Activated naive CD8-positive, alpha-beta T cell treated with anti-CD3 and anti-CD28 coated beads, Interleukin-2, amount 50 U/mL, for 24 hours (primary cell): Measurements from ENCODE around the gene DAPK2.

Experiments
- ATAC-seq: fragments of 150-1000 bp; cut with Tn5 transposase; one replicate; pipeline ENCODE4 v1.10.0; 2021
- DNase-seq: peaks from one replicate; pipeline ENCODE4 v3.0.0; 2021
- H3K27ac Mint-ChIP-seq: one replicate; pipeline ENCODE4 v1.8.0; 2021; ENCODE audit warnings: mild to moderate bottlenecking, mixed read lengths
- H3K27me3 Mint-ChIP-seq: one replicate; pipeline ENCODE4 v1.8.0; 2021; ENCODE audit warnings: mixed read lengths
- H3K36me3 Mint-ChIP-seq: one replicate; pipeline ENCODE4 v1.8.0; 2021; ENCODE audit warnings: low read depth, mixed read lengths
- H3K4me1 Mint-ChIP-seq: one replicate; pipeline ENCODE4 v1.8.0; 2021; ENCODE audit warnings: mixed read lengths
- H3K4me3 Mint-ChIP-seq: one replicate; pipeline ENCODE4 v1.8.0; 2021; ENCODE audit warnings: mild to moderate bottlenecking, moderate library complexity, mixed read lengths
- H3K9me3 Mint-ChIP-seq: one replicate; pipeline ENCODE4 v1.8.0; 2021; ENCODE audit warnings: mixed read lengths

Gene DAPK2

GRCh38 chr15:63895787-63896218 is 150.5 kb downstream of the DAPK2 start:
- ATAC-seq: no peak
- Mint-ChIP-seq H3K4me3 (no peak overlapping the region), H3K9me3 (no peaks in the 10 kb centered on the region), H3K4me1 (peaks cover 78% of the 10 kb centered on the region), H3K27ac (no peak overlapping the region), H3K27me3 (peaks cover 8% of the 10 kb centered on the region), H3K36me3 (no peaks in the 10 kb centered on the region)
- no peak for DNase-seq

GRCh38 chr15:63895194-63895593 is 151.1 kb downstream of the DAPK2 start:
- peaks cover 8% of the 10 kb centered on the region for H3K27me3 Mint-ChIP-seq
- no peak for DNase-seq
- H3K4me3 Mint-ChIP-seq: no peak overlapping the region
- H3K9me3 Mint-ChIP-seq: no peaks in the 10 kb centered on the region
- no peak overlapping the region for H3K27ac Mint-ChIP-seq
- no peaks in the 10 kb centered on the region for H3K36me3 Mint-ChIP-seq
- ATAC-seq: no peak
- H3K4me1 Mint-ChIP-seq: peaks cover 78% of the 10 kb centered on the region

- DNase-seq (no peak), ATAC-seq (no peak)
- H3K9me3 Mint-ChIP-seq: no peaks in the 10 kb centered on the region
- H3K27me3 Mint-ChIP-seq: peaks cover 8% of the 10 kb centered on the region
- no peak overlapping the region for H3K27ac Mint-ChIP-seq
- no peaks in the 10 kb centered on the region for H3K36me3 Mint-ChIP-seq
- peaks cover 75% of the 10 kb centered on the region for H3K4me1 Mint-ChIP-seq
- H3K4me3 Mint-ChIP-seq: no peak overlapping the region
Measured at GRCh38 chr15:63894662-63894949, 151.7 kb downstream of the DAPK2 start.

- Mint-ChIP-seq H3K4me1 (peaks cover 72% of the 10 kb centered on the region), H3K36me3 (no peaks in the 10 kb centered on the region), H3K27me3 (peaks cover 8% of the 10 kb centered on the region), H3K4me3 (no peak overlapping the region), H3K27ac (no peak overlapping the region), H3K9me3 (no peaks in the 10 kb centered on the region)
- ATAC-seq (no peak), DNase-seq (no peak)
Measured at GRCh38 chr15:63893866-63894661, 152.2 kb downstream of the DAPK2 start.

- peak; percentile 81 for DNase-seq
- ATAC-seq: peak; percentile 86
- Mint-ChIP-seq H3K27me3 (peaks cover 8% of the 10 kb centered on the region), H3K4me1 (peaks cover 72% of the 10 kb centered on the region), H3K27ac (peak overlapping the region; percentile 31), H3K9me3 (no peaks in the 10 kb centered on the region), H3K4me3 (peak overlapping the region; percentile 19), H3K36me3 (no peaks in the 10 kb centered on the region)
Measured at GRCh38 chr15:63892794-63893441, 153.4 kb downstream of the DAPK2 start.

- DNase-seq (no peak), ATAC-seq (no peak)
- H3K9me3 Mint-ChIP-seq: no peaks in the 10 kb centered on the region
- H3K36me3 Mint-ChIP-seq: no peaks in the 10 kb centered on the region
- H3K4me1 Mint-ChIP-seq: peaks cover 62% of the 10 kb centered on the region
- H3K4me3 Mint-ChIP-seq: no peak overlapping the region
- peaks cover 8% of the 10 kb centered on the region for H3K27me3 Mint-ChIP-seq
- no peak overlapping the region for H3K27ac Mint-ChIP-seq
Measured at GRCh38 chr15:63891768-63892133, 154.5 kb downstream of the DAPK2 start.

- Mint-ChIP-seq H3K27ac (no peak overlapping the region), H3K4me3 (no peak overlapping the region), H3K27me3 (peaks cover 7% of the 10 kb centered on the region), H3K9me3 (no peaks in the 10 kb centered on the region), H3K36me3 (no peaks in the 10 kb centered on the region), H3K4me1 (peaks cover 57% of the 10 kb centered on the region)
- peak; percentile 84 for DNase-seq
- peak; percentile 42 for ATAC-seq
Measured at GRCh38 chr15:63891079-63891767, 155.1 kb downstream of the DAPK2 start.

GRCh38 chr15:63890617-63891016 is 155.7 kb downstream of the DAPK2 start:
- no peaks in the 10 kb centered on the region for H3K36me3 Mint-ChIP-seq
- no peaks in the 10 kb centered on the region for H3K9me3 Mint-ChIP-seq
- peaks cover 51% of the 10 kb centered on the region for H3K4me1 Mint-ChIP-seq
- no peak for ATAC-seq
- H3K27me3 Mint-ChIP-seq: peaks cover 2% of the 10 kb centered on the region
- DNase-seq: no peak
- no peak overlapping the region for H3K27ac Mint-ChIP-seq
- no peak overlapping the region for H3K4me3 Mint-ChIP-seq

DNA sequence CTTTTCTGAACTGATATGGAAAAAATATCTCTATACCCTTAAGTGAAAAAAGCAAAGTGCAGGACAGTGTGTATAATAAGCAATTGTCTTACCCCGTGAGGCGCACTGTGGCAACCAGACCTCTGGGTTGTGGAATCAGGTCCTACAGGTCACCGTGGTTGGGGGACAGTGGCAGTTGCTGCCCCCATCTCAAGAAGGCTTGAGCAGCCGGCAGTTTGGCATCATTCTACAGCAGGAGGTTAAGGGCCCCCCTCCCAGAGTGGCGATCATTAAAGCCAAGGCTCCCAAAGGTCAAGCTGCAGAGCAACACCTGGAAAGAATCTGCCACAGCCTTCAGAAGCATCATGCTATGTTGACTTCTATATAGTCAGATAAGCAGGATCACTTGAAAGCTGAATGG is 156.5 kb downstream of the DAPK2 start:
- Mint-ChIP-seq H3K27ac (no peak overlapping the region), H3K36me3 (no peaks in the 10 kb centered on the region), H3K4me1 (peaks cover 43% of the 10 kb centered on the region), H3K4me3 (no peak overlapping the region), H3K27me3 (no peaks in the 10 kb centered on the region), H3K9me3 (no peaks in the 10 kb centered on the region)
- DNase-seq (no peak), ATAC-seq (no peak)

DNA sequence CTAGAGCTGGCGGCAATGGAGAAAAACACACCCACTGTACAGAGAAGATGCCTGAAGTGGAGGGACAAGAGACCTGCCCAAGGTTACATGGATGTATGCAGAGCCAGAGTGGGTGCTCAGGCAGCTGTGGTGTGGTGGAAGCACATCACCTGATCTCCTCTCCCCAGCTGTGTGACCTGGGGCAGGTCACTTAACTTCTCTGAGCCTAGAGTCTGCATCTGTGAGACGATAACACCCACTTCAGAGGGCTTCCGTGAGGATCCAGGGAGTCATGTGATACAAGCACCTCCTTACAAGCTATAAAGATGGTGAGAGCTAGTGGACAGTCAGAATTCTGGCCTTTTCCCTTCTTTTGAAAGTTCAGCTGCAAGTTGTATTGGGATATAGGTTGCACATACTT is 157.5 kb downstream of the DAPK2 start:
- Mint-ChIP-seq H3K27me3 (no peaks in the 10 kb centered on the region), H3K27ac (no peak overlapping the region), H3K4me3 (no peak overlapping the region), H3K4me1 (peaks cover 40% of the 10 kb centered on the region), H3K36me3 (no peaks in the 10 kb centered on the region), H3K9me3 (no peaks in the 10 kb centered on the region)
- ATAC-seq (no peak), DNase-seq (no peak)

- no peaks in the 10 kb centered on the region for H3K36me3 Mint-ChIP-seq
- no peak overlapping the region for H3K4me3 Mint-ChIP-seq
- H3K4me1 Mint-ChIP-seq: peaks cover 33% of the 10 kb centered on the region
- DNase-seq: no peak
- H3K27me3 Mint-ChIP-seq: no peaks in the 10 kb centered on the region
- no peaks in the 10 kb centered on the region for H3K9me3 Mint-ChIP-seq
- no peak overlapping the region for H3K27ac Mint-ChIP-seq
- no peak for ATAC-seq
Measured at GRCh38 chr15:63888146-63888545, 158.1 kb downstream of the DAPK2 start.

GRCh38 chr15:63887630-63888029 is 158.7 kb downstream of the DAPK2 start:
- no peak overlapping the region for H3K27ac Mint-ChIP-seq
- H3K27me3 Mint-ChIP-seq: no peaks in the 10 kb centered on the region
- H3K9me3 Mint-ChIP-seq: no peaks in the 10 kb centered on the region
- no peak overlapping the region for H3K4me3 Mint-ChIP-seq
- H3K36me3 Mint-ChIP-seq: no peaks in the 10 kb centered on the region
- peaks cover 29% of the 10 kb centered on the region for H3K4me1 Mint-ChIP-seq
- no peak for DNase-seq
- no peak for ATAC-seq

DNA sequence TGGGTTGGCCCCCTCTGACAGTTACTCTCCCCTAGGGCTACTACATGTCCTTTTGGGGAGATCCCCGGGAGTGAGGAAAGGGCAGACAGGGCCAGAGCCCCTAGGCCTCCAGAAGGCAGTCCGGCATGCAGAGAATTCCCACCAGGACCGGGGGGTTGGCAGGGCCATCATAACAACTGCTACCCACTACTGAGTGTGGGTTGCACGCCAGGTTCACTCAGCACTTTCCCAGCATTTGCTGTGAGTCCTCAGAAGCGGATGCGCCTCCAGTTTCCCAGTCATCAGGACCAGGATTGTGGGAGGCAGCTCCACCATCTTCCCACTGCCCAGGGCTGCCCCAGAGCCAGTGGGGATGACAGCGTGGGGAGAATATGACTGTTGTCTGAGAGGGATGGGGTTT is 161.3 kb downstream of the DAPK2 start:
- ATAC-seq (no peak), DNase-seq (no peak)
- peaks cover 25% of the 10 kb centered on the region for H3K4me1 Mint-ChIP-seq
- no peak overlapping the region for H3K27ac Mint-ChIP-seq
- H3K27me3 Mint-ChIP-seq: no peaks in the 10 kb centered on the region
- H3K36me3 Mint-ChIP-seq: no peaks in the 10 kb centered on the region
- no peaks in the 10 kb centered on the region for H3K9me3 Mint-ChIP-seq
- H3K4me3 Mint-ChIP-seq: no peak overlapping the region

GRCh38 chr15:63881431-63881830 is 164.9 kb downstream of the DAPK2 start:
- ATAC-seq: no peak
- no peaks in the 10 kb centered on the region for H3K9me3 Mint-ChIP-seq
- H3K4me3 Mint-ChIP-seq: no peak overlapping the region
- DNase-seq: no peak
- no peak overlapping the region for H3K27ac Mint-ChIP-seq
- no peaks in the 10 kb centered on the region for H3K36me3 Mint-ChIP-seq
- H3K27me3 Mint-ChIP-seq: no peaks in the 10 kb centered on the region
- peaks cover 27% of the 10 kb centered on the region for H3K4me1 Mint-ChIP-seq

- no peaks in the 10 kb centered on the region for H3K27me3 Mint-ChIP-seq
- ATAC-seq (no peak), DNase-seq (no peak)
- H3K36me3 Mint-ChIP-seq: no peaks in the 10 kb centered on the region
- no peaks in the 10 kb centered on the region for H3K9me3 Mint-ChIP-seq
- H3K4me3 Mint-ChIP-seq: no peak overlapping the region
- peak overlapping the region; percentile 63 for H3K27ac Mint-ChIP-seq
- peaks cover 27% of the 10 kb centered on the region for H3K4me1 Mint-ChIP-seq
Measured at GRCh38 chr15:63880744-63881143, 165.5 kb downstream of the DAPK2 start.
